Right atrium auricular region (tissue), 2 donors: Measurements from ENCODE around the gene ACTN3. TPM values are rescaled to one million over a fixed set of nuclear protein-coding genes. Genes with fewer than 3 reads are reported as not detected.
A peak's percentile ranks its signal among the peaks of the same experiment; 100 is the strongest.

Experiments used
- DNase-seq: peaks from one replicate; pipeline ENCODE4 v3.0.0-alpha.2; 2019; ENCODE audit warnings: low spot score
- H3K27ac ChIP-seq, 2 donors: fragments of 200-600 bp; sonication (generic); 1 replicate in 1 of 2; 2 replicates in 1 of 2; pipeline ENCODE4 v1.5.1; 2016 to 2019
- H3K27me3 ChIP-seq, 2 donors: fragments of 200-600 bp; sonication (generic); one replicate each; pipeline versions ENCODE4 v1.5.1 to v1.6.0; 2017 to 2019
- H3K36me3 ChIP-seq: fragments of 200-600 bp; sonication (generic); one replicate; pipeline ENCODE4 v1.5.1; 2016
- H3K4me1 ChIP-seq, 2 donors: fragments of 200-600 bp; sonication (generic); one replicate each; pipeline versions ENCODE4 v1.5.1 to v1.6.0; 2017 to 2019
- H3K4me3 ChIP-seq, 2 donors: fragments of 200-600 bp; sonication (generic); 1 replicate in 1 of 2; 2 replicates in 1 of 2; pipeline ENCODE4 v1.5.1; 2017 to 2019; ENCODE audit warnings: mild to moderate bottlenecking in 1 of 2, moderate library complexity in 1 of 2
- H3K9me3 ChIP-seq, 2 donors: fragments of 200-600 bp; sonication (generic); one replicate each; pipeline ENCODE4 v1.5.1; 2019
- total RNA-seq, 2 donors: library from RNA; depleted of rRNA; stranded (reverse); fragments of >200 nt; gene quantifications; one replicate each; pipeline ENCODE4 v1.1.0, GENCODE V29; 2016
- TF ChIP-seq, protein P1 (sequence below), 2 donors: fragments of 200-600 bp; sonication (generic); IDR thresholded peaks; one replicate each; pipeline ENCODE4 v1.5.1; 2019; ENCODE audit warnings: antibody characterized with exemption in 2 of 2

The ACTN3 gene
- not detected for total RNA-seq

DNA sequence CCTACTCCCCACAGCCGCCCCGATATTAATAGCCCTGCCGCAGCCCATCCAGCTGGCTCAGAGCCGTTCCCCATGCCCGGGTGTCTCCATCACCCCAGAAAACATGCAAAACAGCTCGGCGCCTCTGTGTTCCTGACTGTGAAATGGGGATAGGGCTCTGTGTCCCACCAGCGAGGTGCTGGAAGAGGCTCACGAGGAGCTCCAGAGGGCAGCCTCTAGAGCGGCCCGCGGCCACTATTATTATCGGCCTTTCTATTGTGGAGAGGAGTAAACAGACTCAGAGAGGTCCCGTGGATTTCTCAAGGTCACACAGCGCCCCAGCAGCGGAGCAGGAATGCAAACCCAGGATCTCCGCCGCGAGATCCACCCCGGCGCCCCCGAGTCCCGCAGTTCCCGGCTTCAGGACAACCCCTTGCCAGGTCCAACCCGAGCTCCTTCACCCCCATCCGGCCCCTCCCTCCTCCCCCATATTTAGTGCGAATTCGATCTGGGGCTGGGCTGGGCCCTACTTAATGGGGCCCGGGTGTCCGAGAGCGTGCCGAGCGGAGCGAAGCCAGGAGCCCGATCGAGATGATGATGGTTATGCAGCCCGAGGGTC lies at the start of gene ACTN3:
Gene ACTN3, plus strand, starts transcription at position 536 of the 598 bp plus-strand sequence. Its CDS starts 35 bp downstream, at position 571.
- peaks cover 0 to 45% of the 10 kb centered on the region in 2 donors for H3K4me1 ChIP-seq
- no peak for DNase-seq

DNA sequence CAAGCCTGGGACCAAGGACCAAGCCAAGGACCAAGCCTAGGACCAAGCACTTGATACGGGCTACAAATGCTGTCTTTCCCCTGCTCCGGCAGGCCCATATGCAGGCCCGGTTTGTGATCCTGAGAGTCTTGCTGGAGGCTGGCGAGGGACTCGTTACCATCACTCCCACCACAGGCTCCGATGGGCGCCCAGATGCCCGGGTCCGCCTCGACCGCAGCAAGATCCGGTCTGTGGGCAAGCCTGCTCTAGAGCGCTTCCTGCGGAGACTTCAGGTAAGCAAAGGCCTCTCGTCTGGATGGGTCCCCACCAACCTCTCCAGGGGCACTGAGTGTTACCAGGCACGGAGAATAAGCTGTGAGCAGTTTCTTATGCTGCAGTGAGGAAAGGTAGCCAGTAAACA lies 49.5 kb upstream of the ACTN3 start:
- no peaks in the 10 kb centered on the region for H3K9me3 ChIP-seq
- no peaks in the 10 kb centered on the region for H3K4me1 ChIP-seq
- H3K36me3 ChIP-seq = peaks cover 6% of the 10 kb centered on the region
- H3K27ac ChIP-seq = no peak overlapping the region
- DNase-seq = no peak
- H3K4me3 ChIP-seq = no peak overlapping the region
- no peaks in the 10 kb centered on the region for H3K27me3 ChIP-seq
- TF ChIP-seq, protein P1, sequence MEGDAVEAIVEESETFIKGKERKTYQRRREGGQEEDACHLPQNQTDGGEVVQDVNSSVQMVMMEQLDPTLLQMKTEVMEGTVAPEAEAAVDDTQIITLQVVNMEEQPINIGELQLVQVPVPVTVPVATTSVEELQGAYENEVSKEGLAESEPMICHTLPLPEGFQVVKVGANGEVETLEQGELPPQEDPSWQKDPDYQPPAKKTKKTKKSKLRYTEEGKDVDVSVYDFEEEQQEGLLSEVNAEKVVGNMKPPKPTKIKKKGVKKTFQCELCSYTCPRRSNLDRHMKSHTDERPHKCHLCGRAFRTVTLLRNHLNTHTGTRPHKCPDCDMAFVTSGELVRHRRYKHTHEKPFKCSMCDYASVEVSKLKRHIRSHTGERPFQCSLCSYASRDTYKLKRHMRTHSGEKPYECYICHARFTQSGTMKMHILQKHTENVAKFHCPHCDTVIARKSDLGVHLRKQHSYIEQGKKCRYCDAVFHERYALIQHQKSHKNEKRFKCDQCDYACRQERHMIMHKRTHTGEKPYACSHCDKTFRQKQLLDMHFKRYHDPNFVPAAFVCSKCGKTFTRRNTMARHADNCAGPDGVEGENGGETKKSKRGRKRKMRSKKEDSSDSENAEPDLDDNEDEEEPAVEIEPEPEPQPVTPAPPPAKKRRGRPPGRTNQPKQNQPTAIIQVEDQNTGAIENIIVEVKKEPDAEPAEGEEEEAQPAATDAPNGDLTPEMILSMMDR (IDR thresholded peaks at IDR 0.05) = no peak

More for the DNA sequence above, at the start of gene ACTN3:
- H3K27ac ChIP-seq = peak within 1 kb of the TSS; percentile 70 to 78
- H3K36me3 ChIP-seq = peaks cover 8% of the 10 kb centered on the region
- TF ChIP-seq, protein P1 (IDR thresholded peaks at IDR 0.05) = no peak
- H3K27me3 ChIP-seq = no peaks in the 10 kb centered on the region
- no peaks in the 10 kb centered on the region for H3K9me3 ChIP-seq
- peak within 1 kb of the TSS; percentile 77 to 91 for H3K4me3 ChIP-seq

DNA sequence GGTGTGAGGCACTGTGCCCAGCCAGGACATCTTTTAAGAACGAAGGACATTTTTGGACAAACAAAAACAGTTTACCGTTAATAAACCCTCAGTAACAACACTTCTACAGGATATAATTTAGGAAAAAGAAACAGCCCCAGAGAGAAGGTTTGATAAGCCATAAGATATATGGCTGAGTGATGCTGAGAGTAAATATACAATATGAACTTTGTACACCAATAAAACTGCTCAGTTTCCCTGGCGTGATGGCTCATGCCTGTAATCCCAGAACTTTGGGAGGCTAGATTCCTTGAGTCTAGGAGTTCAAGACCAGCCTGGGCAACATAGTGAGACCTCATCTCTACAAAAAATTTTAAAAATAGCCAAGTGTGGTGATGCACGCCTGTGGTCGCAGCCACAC lies 48.2 kb upstream of the ACTN3 start:
- no peak for DNase-seq
- no peaks in the 10 kb centered on the region for H3K9me3 ChIP-seq
- H3K27ac ChIP-seq = no peak overlapping the region
- no peaks in the 10 kb centered on the region for H3K4me1 ChIP-seq
- H3K36me3 ChIP-seq = no peaks in the 10 kb centered on the region
- no peak overlapping the region for H3K4me3 ChIP-seq
- TF ChIP-seq, protein P1 (IDR thresholded peaks at IDR 0.05) = no peak
- H3K27me3 ChIP-seq = no peaks in the 10 kb centered on the region

DNA sequence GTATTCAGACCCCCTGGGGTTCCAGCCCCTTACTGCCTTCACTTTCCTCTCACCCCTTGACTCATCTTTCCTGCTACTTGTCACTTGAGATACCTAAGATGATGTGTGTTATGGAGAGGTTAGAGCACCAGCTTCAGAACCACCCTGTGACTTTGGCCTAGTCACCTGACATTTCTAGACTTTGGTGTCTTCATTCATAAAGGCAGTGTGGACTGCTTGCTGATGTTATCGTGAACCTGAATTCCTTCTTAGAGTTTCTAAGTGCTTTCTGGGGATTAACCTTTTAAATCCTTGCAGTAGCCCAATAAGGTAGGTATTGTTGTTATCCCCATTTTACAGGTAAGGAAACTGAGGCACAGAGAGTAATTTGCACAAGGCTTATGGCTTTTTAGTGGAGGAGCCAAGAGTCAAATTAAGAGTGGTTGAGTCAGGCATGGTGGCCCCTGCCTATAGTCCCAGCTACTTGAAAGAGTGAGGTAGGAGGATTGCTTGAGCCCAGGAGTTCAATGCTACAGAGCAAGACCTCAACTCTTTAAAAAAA lies 41.4 kb upstream of the ACTN3 start:
- Histone ChIP-seq H3K9me3 (no peaks in the 10 kb centered on the region), H3K27me3 (no peaks in the 10 kb centered on the region), H3K36me3 (no peaks in the 10 kb centered on the region), H3K4me1 (no peaks in the 10 kb centered on the region), H3K4me3 (no peak overlapping the region), H3K27ac (no peak overlapping the region)
- DNase-seq = no peak
- TF ChIP-seq, protein P1 (IDR thresholded peaks at IDR 0.05) = no peak

DNA sequence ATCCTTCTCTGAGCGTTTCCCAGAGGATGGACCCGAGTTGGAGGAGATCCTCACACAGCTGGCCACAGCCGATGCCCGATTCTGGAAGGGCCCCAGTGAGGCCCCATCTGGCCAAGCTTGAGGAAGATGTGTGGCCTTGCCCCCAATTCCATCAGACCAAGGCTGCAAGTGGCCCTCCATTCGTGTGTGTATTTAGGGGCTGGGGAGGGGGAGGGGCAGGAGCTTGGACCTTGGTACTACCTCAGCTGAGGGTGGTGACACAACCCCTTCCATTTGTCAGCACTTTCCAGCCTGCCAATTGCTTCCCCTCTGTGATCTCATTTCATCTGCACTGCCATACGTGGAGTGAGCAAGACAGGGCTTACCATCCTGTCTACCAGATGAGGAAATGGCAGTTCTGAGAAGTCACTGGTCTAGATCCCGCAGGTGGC lies 37.6 kb upstream of the ACTN3 start:
- H3K4me3 ChIP-seq = no peak overlapping the region
- TF ChIP-seq, protein P1 (IDR thresholded peaks at IDR 0.05) = no peak
- H3K9me3 ChIP-seq = no peaks in the 10 kb centered on the region
- H3K27ac ChIP-seq = no peak overlapping the region
- H3K36me3 ChIP-seq = no peaks in the 10 kb centered on the region
- no peaks in the 10 kb centered on the region for H3K27me3 ChIP-seq
- H3K4me1 ChIP-seq = peaks cover 0 to 11% of the 10 kb centered on the region in 2 donors
- no peak for DNase-seq
